Hepatocyte (in vitro differentiated cells): ENCODE measurements around the gene CUX1. TPM values are rescaled to one million over a fixed set of nuclear protein-coding genes. Genes with fewer than 3 reads are reported as not detected.
A peak's percentile ranks its signal among the peaks of the same experiment; 100 is the strongest.

Experiments used
- DNase-seq: peaks from one replicate; pipeline ENCODE4 v3.0.0-alpha.2; 2016; ENCODE audit warnings: low spot score
- H2AFZ ChIP-seq: fragments of 200-600 bp; sonication (generic); 2 replicates; pipeline ENCODE4 v1.6.0; 2016; ENCODE audit warnings: antibody characterized with exemption, mild to moderate bottlenecking
- H3K27ac ChIP-seq: fragments of 200-600 bp; sonication (generic); 2 replicates; pipeline ENCODE4 v1.5.1; 2016; ENCODE audit warnings: mild to moderate bottlenecking
- H3K27me3 ChIP-seq: fragments of 200-600 bp; sonication (generic); 2 replicates; pipeline ENCODE4 v1.6.1; 2016
- H3K36me3 ChIP-seq: fragments of 200-600 bp; sonication (generic); replicated peaks from 2 replicates; pipeline ENCODE4 v1.5.1; 2016; ENCODE audit warnings: low read depth; ENCODE audit not compliant: insufficient read depth
- H3K4me1 ChIP-seq: fragments of 200-600 bp; sonication (generic); 2 replicates; pipeline ENCODE4 v1.5.1; 2016; ENCODE audit warnings: mild to moderate bottlenecking, moderate library complexity; ENCODE audit not compliant: insufficient read depth
- H3K4me2 ChIP-seq: fragments of 200-600 bp; sonication (generic); 2 replicates; pipeline ENCODE4 v1.6.0; 2016
- H3K4me3 ChIP-seq: fragments of 200-600 bp; sonication (generic); 2 replicates; pipeline ENCODE4 v1.5.1; 2016; ENCODE audit warnings: mild to moderate bottlenecking
- H3K79me2 ChIP-seq: fragments of 200-600 bp; sonication (generic); 2 replicates; pipeline ENCODE4 v1.6.0; 2017; ENCODE audit warnings: mild to moderate bottlenecking
- H3K9me2 ChIP-seq: fragments of 200-600 bp; sonication (generic); replicated peaks from 2 replicates; pipeline ENCODE4 v1.6.0; 2017; ENCODE audit warnings: mild to moderate bottlenecking; ENCODE audit not compliant: insufficient read depth
- H3K9me3 ChIP-seq: fragments of 200-600 bp; sonication (generic); 2 replicates; pipeline ENCODE4 v1.5.1; 2016; ENCODE audit warnings: low read depth, mild to moderate bottlenecking
- H4K20me1 ChIP-seq: fragments of 200-600 bp; sonication (generic); 2 replicates; pipeline ENCODE4 v1.6.0; 2016; ENCODE audit warnings: mild to moderate bottlenecking; ENCODE audit not compliant: insufficient read depth, poor library complexity, severe bottlenecking
- CTCF ChIP-seq: fragments of 200-600 bp; sonication (generic); IDR thresholded peaks from 2 replicates; pipeline ENCODE4 v1.5.1; 2016; ENCODE audit warnings: antibody characterized with exemption, mild to moderate bottlenecking; ENCODE audit not compliant: poor library complexity
- EZH2 ChIP-seq: fragments of 200-600 bp; sonication (generic); IDR thresholded peaks from 2 replicates; pipeline ENCODE4 v1.6.1; 2016; ENCODE audit warnings: antibody characterized with exemption, mild to moderate bottlenecking, borderline replicate concordance
- EZH2phosphoT487 ChIP-seq: fragments of 200-600 bp; sonication (generic); IDR thresholded peaks from one replicate; pipeline ENCODE4 v1.6.1; 2018; ENCODE audit warnings: antibody characterized with exemption, mild to moderate bottlenecking, low read depth, moderate library complexity; ENCODE audit not compliant: unreplicated experiment, severe bottlenecking
- WGBS: methylation state at CpG from one replicate; pipeline ENCODE4 v1.1.6; 2016; ENCODE audit warnings: low lambda C conversion rate; ENCODE audit errors: missing lambda C conversion rate; 5-methylcytosine and 5-hydroxymethylcytosine counted together
- polyA plus RNA-seq: library from polyadenylated mRNA; unstranded; fragments of >200 nt; fragmentation: Nextera tagmentation; extraction: Ambion mirVana; gene quantifications from 2 replicates; pipeline ENCODE4 v1.2.1, GENCODE V29; 2016
- total RNA-seq: library from RNA; depleted of rRNA; stranded (reverse); fragments of >200 nt; gene quantifications from 2 replicates; pipeline ENCODE4 v1.2.3, GENCODE V29; 2014

Gene CUX1
- total and polyA plus RNA-seq, 2 experiments from 2014 or later, result 60.1 to 76.8 TPM

- Histone ChIP-seq H3K9me3 (no peaks in the 10 kb centered on the region), H3K27me3 (no peaks in the 10 kb centered on the region), H4K20me1 (no peaks in the 10 kb centered on the region), H2AFZ (no peak overlapping the region), H3K9me2 (no peaks in the 10 kb centered on the region), H3K79me2 (peaks cover 12% of the 10 kb centered on the region), H3K4me3 (no peak overlapping the region), H3K27ac (no peak overlapping the region), H3K4me1 (peaks cover 13% of the 10 kb centered on the region), H3K4me2 (no peak overlapping the region), H3K36me3 (no peaks in the 10 kb centered on the region)
- TF ChIP-seq EZH2phosphoT487, result no peak
- no peak for TF ChIP-seq EZH2
- no peak for DNase-seq
- WGBS, result 87% methylated on average over 5 of the region's 5 CpGs
Observed at GRCh38 chr7:102077081-102077480, 259.7 kb downstream of the CUX1 start.

- 71% methylated on average over 24 of the region's 24 CpGs for WGBS
- Histone ChIP-seq H3K9me3 (no peaks in the 10 kb centered on the region), H4K20me1 (no peaks in the 10 kb centered on the region), H3K27ac (no peak overlapping the region), H3K4me1 (peaks cover 13% of the 10 kb centered on the region), H3K36me3 (no peaks in the 10 kb centered on the region), H3K9me2 (no peaks in the 10 kb centered on the region), H3K4me2 (peak overlapping the region; percentile 45), H3K27me3 (no peaks in the 10 kb centered on the region), H2AFZ (no peak overlapping the region), H3K4me3 (no peak overlapping the region), H3K79me2 (peaks cover 12% of the 10 kb centered on the region)
- no peak for TF ChIP-seq EZH2phosphoT487
- TF ChIP-seq CTCF, result no peak
- TF ChIP-seq EZH2, result no peak
- DNase-seq, result no peak
Observed at GRCh38 chr7:102079140-102080018, 262.0 kb downstream of the CUX1 start.

GRCh38 chr7:102080019-102080433, 262.6 kb downstream of the CUX1 start:
- Histone ChIP-seq H3K4me2 (no peak overlapping the region), H3K9me2 (no peaks in the 10 kb centered on the region), H2AFZ (no peak overlapping the region), H3K4me3 (no peak overlapping the region), H3K9me3 (no peaks in the 10 kb centered on the region), H3K79me2 (peaks cover 15% of the 10 kb centered on the region), H3K27me3 (no peaks in the 10 kb centered on the region), H3K27ac (no peak overlapping the region), H4K20me1 (no peaks in the 10 kb centered on the region), H3K4me1 (peaks cover 13% of the 10 kb centered on the region), H3K36me3 (no peaks in the 10 kb centered on the region)
- DNase-seq, result no peak
- 91% methylated on average over 17 of the region's 17 CpGs for WGBS
- TF ChIP-seq CTCF (no peak), EZH2phosphoT487 (no peak), EZH2 (no peak)

GRCh38 chr7:102080434-102081243, 263.2 kb downstream of the CUX1 start:
- H3K27me3 ChIP-seq, result no peaks in the 10 kb centered on the region
- H3K9me3 ChIP-seq, result no peaks in the 10 kb centered on the region
- no peaks in the 10 kb centered on the region for H3K9me2 ChIP-seq
- H3K4me2 ChIP-seq, result no peak overlapping the region
- H3K36me3 ChIP-seq, result no peaks in the 10 kb centered on the region
- H3K27ac ChIP-seq, result peak overlapping the region; percentile 24
- DNase-seq, result no peak
- no peak overlapping the region for H3K4me3 ChIP-seq
- no peak overlapping the region for H2AFZ ChIP-seq
- peaks cover 13% of the 10 kb centered on the region for H3K4me1 ChIP-seq
- 83% methylated on average over 24 of the region's 24 CpGs for WGBS
- TF ChIP-seq CTCF, result no peak
- TF ChIP-seq EZH2phosphoT487, result no peak
- no peak for TF ChIP-seq EZH2
- H4K20me1 ChIP-seq, result no peaks in the 10 kb centered on the region
- peaks cover 21% of the 10 kb centered on the region for H3K79me2 ChIP-seq
